Gastroesophageal sphincter (tissue), 3 donors: ENCODE data around the gene PRRX2.

ENCODE experiments used
- CTCF ChIP-seq, 4 experiments: fragments of 200-600 bp in 2 of 4; fragments of 450-650 bp in 2 of 4; sonication (generic) in 1 of 4; IDR thresholded peaks; one replicate each; pipeline ENCODE4 v1.5.1; 2017 to 2019; ENCODE audit warnings: antibody characterized with exemption in 4 of 4, mild to moderate bottlenecking in 2 of 4, moderate library complexity in 2 of 4
- POLR2A ChIP-seq, 2 donors: fragments of 450-650 bp; IDR thresholded peaks; one replicate each; pipeline ENCODE4 v1.6.1; 2017; ENCODE audit warnings: antibody characterized with exemption in 2 of 2, mild to moderate bottlenecking in 2 of 2, moderate library complexity in 1 of 2

DNA sequence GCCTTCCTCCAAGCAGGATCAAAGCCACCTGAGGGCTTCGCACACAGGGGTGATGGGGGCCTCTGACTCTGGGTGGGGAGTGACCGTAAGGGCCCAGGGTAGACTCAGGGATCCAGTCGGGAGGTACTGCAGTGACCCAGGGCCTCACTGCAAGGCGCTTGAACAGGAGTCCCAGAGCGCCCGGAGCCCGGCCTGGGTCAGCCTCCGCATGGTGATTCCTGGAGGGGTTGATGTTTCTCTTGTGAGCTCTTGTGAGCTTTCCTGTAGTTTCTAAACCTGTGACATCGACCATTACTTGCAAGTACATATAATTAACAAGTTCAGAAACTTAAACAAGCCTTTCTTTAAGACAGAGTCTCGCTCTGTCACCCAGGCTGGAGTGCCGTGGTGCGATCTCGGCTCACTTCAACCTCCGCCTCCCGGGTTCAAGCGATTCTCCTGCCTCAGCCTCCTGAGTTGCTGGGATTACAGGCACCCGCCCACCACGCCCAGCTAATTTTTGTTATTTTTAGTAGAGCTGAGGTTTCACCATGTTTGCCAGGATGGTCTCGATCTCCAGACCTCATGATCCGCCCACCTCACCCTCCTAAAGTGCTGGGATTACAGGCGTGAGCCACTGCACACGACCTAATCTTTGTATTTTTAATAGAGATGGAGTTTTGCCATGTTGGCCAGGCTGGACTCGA lies 67.6 kb downstream of the PRRX2 start:
- no peak for TF ChIP-seq CTCF (IDR thresholded peaks at IDR 0.05)
- no peak for TF ChIP-seq POLR2A (IDR thresholded peaks at IDR 0.05)
